Upper lobe of left lung (tissue), 6 donors: ENCODE results near the gene SLC30A1. TPM values are rescaled to one million over a fixed set of nuclear protein-coding genes. Genes with fewer than 3 reads are reported as not detected.

Experiments
- ATAC-seq, 2 donors: fragments of 200-7000 bp; cut with Tn5 transposase; one replicate each; pipeline ENCODE4 v1.9.1; 2022; ENCODE audit warnings: mild to moderate bottlenecking in 2 of 2, moderate library complexity in 2 of 2; ENCODE audit not compliant: low FRiP score in 2 of 2
- DNase-seq, 2 donors: peaks; one replicate each; pipeline ENCODE4 v3.0.0-alpha.2; 2019 to 2020
- H3K27ac ChIP-seq, 4 donors: fragments of 200-600 bp; sonication (generic); one replicate each; pipeline ENCODE4 v1.5.1; 2016 to 2019
- H3K27me3 ChIP-seq, 4 donors: fragments of 200-600 bp; sonication (generic); one replicate each; pipeline ENCODE4 v1.5.1; 2017 to 2019
- H3K36me3 ChIP-seq, 4 donors: fragments of 200-600 bp; sonication (generic); one replicate each; pipeline ENCODE4 v1.5.1; 2016 to 2019
- H3K4me1 ChIP-seq, 4 donors: fragments of 200-600 bp; sonication (generic); one replicate each; pipeline ENCODE4 v1.5.1; 2018 to 2019
- H3K4me3 ChIP-seq, 4 donors: fragments of 200-600 bp; sonication (generic); one replicate each; pipeline ENCODE4 v1.5.1; 2017 to 2019; ENCODE audit warnings: mild to moderate bottlenecking in 2 of 4, moderate library complexity in 1 of 4
- H3K9me3 ChIP-seq, 4 donors: fragments of 200-600 bp; sonication (generic); one replicate each; pipeline ENCODE4 v1.5.1; 2018 to 2019
- EP300 ChIP-seq, 4 donors: sonication (generic); formaldehyde crosslinking; IDR thresholded peaks; one replicate each; pipeline ENCODE4 v1.5.1; 2017; ENCODE audit warnings: antibody characterized with exemption in 4 of 4, control low read depth in 2 of 4
- POLR2A ChIP-seq, 4 donors: fragments of 450-650 bp; IDR thresholded peaks; one replicate each; pipeline ENCODE4 v1.5.1; 2016 to 2017; ENCODE audit warnings: antibody characterized with exemption in 4 of 4, mild to moderate bottlenecking in 2 of 4
- POLR2AphosphoS5 ChIP-seq, 2 donors: sonication (generic); formaldehyde crosslinking; IDR thresholded peaks; one replicate each; pipeline ENCODE4 v1.5.1; 2017; ENCODE audit warnings: antibody characterized with exemption in 2 of 2
- WGBS, 2 donors: methylation state at CpG; one replicate each; pipeline ENCODE4 v1.1.5; 2017 to 2018; 5-methylcytosine and 5-hydroxymethylcytosine counted together
- total RNA-seq, 6 donors: library from RNA; depleted of rRNA in 4 of 6; stranded (reverse); fragments of >200 nt in 4 of 6; gene quantifications; one replicate each; pipeline versions ENCODE4 v1.1.0 to v1.2.1, GENCODE V29; 2016 to 2021
- TF ChIP-seq, protein P1 (sequence below), 6 experiments: fragments of 450-650 bp in 4 of 6; fragments of 200-600 bp in 2 of 6; sonication (generic) in 2 of 6; IDR thresholded peaks; one replicate each; pipeline ENCODE4 v1.5.1; 2016 to 2019; ENCODE audit warnings: antibody characterized with exemption in 6 of 6
- donor health status: DM: no; HTN: no; CAD: no; lungs with moderate emphysema.
- donor health status: DM: no; HTN: yes; CAD: no; lungs with severe emphysema.

SLC30A1 gene
- total RNA-seq, 6 donors from 2014 or later = 3.1 to 19.2 (median 13.2) TPM

DNA sequence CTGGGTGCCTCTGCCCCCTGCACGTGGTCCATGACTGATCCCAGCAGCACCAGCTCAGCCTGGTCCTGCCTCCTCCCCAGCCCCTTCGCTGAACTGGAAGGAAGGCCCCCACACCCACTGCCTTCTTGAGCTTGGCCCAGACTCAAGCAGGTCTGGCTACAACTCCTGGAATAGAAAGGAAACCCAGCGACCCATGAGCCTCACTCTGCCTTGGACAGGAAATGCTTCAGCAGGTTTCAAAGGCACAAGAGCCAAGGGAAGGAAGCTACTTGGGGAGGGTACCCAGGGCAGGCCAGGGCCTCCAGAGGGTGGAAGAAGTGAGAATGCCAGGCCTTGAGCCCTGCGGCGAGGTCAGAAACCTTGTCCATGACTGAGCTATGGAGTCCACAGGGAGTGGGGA is 51.1 kb downstream of the SLC30A1 start:
- DNase-seq (no peak), ATAC-seq (no peak)
- H3K4me1 ChIP-seq = peaks cover 0 to 5% (median 0%) of the 10 kb centered on the region in 4 donors
- H3K27ac ChIP-seq = peak overlapping the region in 1 of 4 donors; percentile 48
- TF ChIP-seq EP300 (IDR thresholded peaks at IDR 0.05) (no peak), POLR2A (IDR thresholded peaks at IDR 0.05) (no peak), POLR2AphosphoS5 (IDR thresholded peaks at IDR 0.05) (no peak)
- TF ChIP-seq, protein P1, sequence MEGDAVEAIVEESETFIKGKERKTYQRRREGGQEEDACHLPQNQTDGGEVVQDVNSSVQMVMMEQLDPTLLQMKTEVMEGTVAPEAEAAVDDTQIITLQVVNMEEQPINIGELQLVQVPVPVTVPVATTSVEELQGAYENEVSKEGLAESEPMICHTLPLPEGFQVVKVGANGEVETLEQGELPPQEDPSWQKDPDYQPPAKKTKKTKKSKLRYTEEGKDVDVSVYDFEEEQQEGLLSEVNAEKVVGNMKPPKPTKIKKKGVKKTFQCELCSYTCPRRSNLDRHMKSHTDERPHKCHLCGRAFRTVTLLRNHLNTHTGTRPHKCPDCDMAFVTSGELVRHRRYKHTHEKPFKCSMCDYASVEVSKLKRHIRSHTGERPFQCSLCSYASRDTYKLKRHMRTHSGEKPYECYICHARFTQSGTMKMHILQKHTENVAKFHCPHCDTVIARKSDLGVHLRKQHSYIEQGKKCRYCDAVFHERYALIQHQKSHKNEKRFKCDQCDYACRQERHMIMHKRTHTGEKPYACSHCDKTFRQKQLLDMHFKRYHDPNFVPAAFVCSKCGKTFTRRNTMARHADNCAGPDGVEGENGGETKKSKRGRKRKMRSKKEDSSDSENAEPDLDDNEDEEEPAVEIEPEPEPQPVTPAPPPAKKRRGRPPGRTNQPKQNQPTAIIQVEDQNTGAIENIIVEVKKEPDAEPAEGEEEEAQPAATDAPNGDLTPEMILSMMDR (IDR thresholded peaks at IDR 0.05) = no peak
- H3K4me3 ChIP-seq = no peak overlapping the region
- no peaks in the 10 kb centered on the region for H3K27me3 ChIP-seq
- no peaks in the 10 kb centered on the region for H3K36me3 ChIP-seq
- 27 to 57% methylated on average over 3 to 5 of the region's 5 CpGs for WGBS, 2 donors
- no peaks in the 10 kb centered on the region for H3K9me3 ChIP-seq

DNA sequence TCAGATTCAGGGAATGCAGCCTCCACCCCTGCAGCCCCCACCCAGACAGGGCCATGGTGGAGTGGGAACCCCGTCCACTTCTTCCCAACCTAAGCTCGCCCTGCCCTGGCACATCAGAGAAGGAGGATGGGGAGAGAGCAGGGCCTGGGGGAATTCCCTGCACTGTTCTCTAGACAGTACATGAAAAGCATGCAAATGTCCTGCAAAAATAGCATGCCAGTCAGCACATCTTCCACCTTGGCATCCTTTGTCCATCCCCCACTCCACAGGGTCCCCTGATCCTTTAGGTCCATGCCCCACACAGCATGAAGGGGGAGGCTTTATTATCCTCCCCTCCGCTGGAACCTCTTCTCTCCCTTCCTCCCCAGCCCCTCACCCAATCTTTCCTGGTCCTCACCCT is 52.0 kb downstream of the SLC30A1 start:
- peaks cover 0 to 5% (median 0%) of the 10 kb centered on the region in 4 donors for H3K4me1 ChIP-seq
- no peak overlapping the region for H3K27ac ChIP-seq
- H3K27me3 ChIP-seq = no peaks in the 10 kb centered on the region
- no peaks in the 10 kb centered on the region for H3K9me3 ChIP-seq
- no peak for ATAC-seq
- 86 to 92% methylated on average over 3 of the region's 3 CpGs for WGBS, 2 donors
- TF ChIP-seq EP300 (IDR thresholded peaks at IDR 0.05) (no peak), POLR2AphosphoS5 (IDR thresholded peaks at IDR 0.05) (no peak), POLR2A (IDR thresholded peaks at IDR 0.05) (no peak)
- TF ChIP-seq, protein P1 (IDR thresholded peaks at IDR 0.05) = no peak
- H3K36me3 ChIP-seq = no peaks in the 10 kb centered on the region
- no peak for DNase-seq
- H3K4me3 ChIP-seq = no peak overlapping the region

DNA sequence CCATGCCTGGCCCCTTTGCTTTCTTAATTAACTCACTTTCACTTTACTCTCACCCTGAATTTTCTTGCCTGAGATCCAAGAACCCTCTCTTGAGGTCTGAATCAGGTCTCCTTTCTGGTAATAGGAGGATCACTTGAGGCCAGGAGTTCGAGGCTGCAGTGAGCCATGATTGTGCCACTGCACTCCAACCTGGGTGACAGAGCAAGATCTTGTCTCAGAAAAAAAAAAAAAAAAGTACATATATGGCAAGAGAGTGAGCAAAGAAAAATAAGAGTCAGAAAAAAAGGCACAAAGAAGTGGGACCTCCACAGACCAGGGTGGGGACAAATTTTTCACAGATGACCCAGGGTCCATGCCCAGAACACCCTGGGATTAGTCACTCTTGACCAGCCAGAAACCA is 52.9 kb downstream of the SLC30A1 start:
- WGBS, 2 donors = 71 to 90% methylated on average over 1 of the region's 1 CpG

DNA sequence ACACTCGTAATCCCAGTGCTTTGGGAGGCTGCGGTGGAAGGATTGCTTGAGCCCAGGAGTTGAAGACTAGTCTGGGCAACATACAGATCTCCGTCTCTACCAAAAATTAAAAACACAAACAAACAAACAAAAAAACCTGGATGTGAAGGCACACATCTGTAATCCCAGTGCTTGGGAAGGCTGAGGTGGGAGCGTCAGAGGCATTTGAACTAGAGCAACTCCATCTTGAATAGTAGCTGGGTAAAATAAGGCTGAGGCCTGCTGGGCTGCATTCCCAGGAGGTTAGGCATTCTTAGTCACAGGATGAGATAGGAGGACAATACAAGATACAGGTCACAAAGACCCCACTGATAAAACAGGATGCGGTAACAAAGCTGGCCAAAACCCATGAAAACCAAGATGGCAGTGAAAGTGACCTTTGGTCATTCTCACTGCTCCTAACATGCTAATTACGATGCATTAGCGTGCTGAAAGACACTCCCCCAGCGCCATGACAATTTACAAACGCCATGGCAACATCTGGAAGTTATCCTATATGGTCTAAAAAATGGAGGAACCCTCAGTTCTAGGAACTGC is 53.8 kb downstream of the SLC30A1 start:
- ATAC-seq = no peak
- peaks cover 0 to 5% (median 0%) of the 10 kb centered on the region in 4 donors for H3K4me1 ChIP-seq
- H3K27me3 ChIP-seq = no peaks in the 10 kb centered on the region
- H3K4me3 ChIP-seq = no peak overlapping the region
- H3K27ac ChIP-seq = no peak overlapping the region
- H3K36me3 ChIP-seq = no peaks in the 10 kb centered on the region
- TF ChIP-seq, protein P1 (IDR thresholded peaks at IDR 0.05) = no peak
- TF ChIP-seq EP300 (IDR thresholded peaks at IDR 0.05) (no peak), POLR2A (IDR thresholded peaks at IDR 0.05) (no peak), POLR2AphosphoS5 (IDR thresholded peaks at IDR 0.05) (no peak)
- DNase-seq = no peak
- no peaks in the 10 kb centered on the region for H3K9me3 ChIP-seq
- WGBS, 2 donors = 93 to 96% methylated on average over 9 of the region's 9 CpGs

More for the DNA sequence above, 52.9 kb downstream of the SLC30A1 start:
- Histone ChIP-seq H3K4me1 (peaks cover 0 to 5% (median 0%) of the 10 kb centered on the region in 4 donors), H3K27me3 (no peaks in the 10 kb centered on the region), H3K36me3 (no peaks in the 10 kb centered on the region), H3K9me3 (no peaks in the 10 kb centered on the region), H3K4me3 (no peak overlapping the region), H3K27ac (no peak overlapping the region)
- DNase-seq (no peak), ATAC-seq (no peak)
- TF ChIP-seq POLR2AphosphoS5 (IDR thresholded peaks at IDR 0.05) = no peak
- TF ChIP-seq EP300 (IDR thresholded peaks at IDR 0.05) = no peak
- TF ChIP-seq, protein P1 (IDR thresholded peaks at IDR 0.05) = no peak
- TF ChIP-seq POLR2A (IDR thresholded peaks at IDR 0.05) = no peak

DNA sequence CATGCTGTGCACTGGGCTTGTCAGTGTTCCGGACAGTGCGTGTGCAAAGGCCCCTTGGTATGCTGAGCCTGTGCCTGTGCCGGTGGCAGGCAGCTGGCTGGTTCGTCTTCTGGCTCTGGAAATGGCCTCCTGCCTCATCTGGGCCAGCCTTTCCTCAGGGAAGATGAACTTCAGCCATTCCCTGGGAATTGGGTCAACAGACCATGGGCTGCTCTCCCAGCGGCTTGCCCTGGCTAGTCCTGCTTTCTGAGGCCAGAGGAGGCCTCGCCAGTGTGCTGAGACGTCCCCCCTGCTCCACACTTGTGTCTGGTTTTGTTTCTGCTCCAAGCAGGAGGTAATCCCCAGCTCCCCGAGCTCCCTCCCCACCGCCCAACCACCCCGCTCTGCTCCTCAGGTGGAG is 54.4 kb downstream of the SLC30A1 start:
- peaks cover 0 to 5% (median 0%) of the 10 kb centered on the region in 4 donors for H3K4me1 ChIP-seq
- H3K9me3 ChIP-seq = no peaks in the 10 kb centered on the region
- TF ChIP-seq, protein P1 (IDR thresholded peaks at IDR 0.05) = no peak
- TF ChIP-seq EP300 (IDR thresholded peaks at IDR 0.05) = no peak
- TF ChIP-seq POLR2AphosphoS5 (IDR thresholded peaks at IDR 0.05) = no peak
- TF ChIP-seq POLR2A (IDR thresholded peaks at IDR 0.05) = no peak
- no peak overlapping the region for H3K4me3 ChIP-seq
- whole genome bisulfite sequencing, 2 donors = 98 to 100% methylated on average over 3 to 10 of the region's 10 CpGs
- no peak for ATAC-seq
- no peaks in the 10 kb centered on the region for H3K27me3 ChIP-seq
- DNase-seq = no peak
- H3K27ac ChIP-seq = no peak overlapping the region
- no peaks in the 10 kb centered on the region for H3K36me3 ChIP-seq
